Fibroblast of mammary gland (primary cell): ENCODE data around the gene OTP.

Experiments
- DNase-seq: peaks from one replicate; pipeline ENCODE4 v3.0.0-alpha.2; 2010; ENCODE audit warnings: low read depth
- H3K4me3 ChIP-seq: 2 replicates; pipeline ENCODE4 v1.5.1; 2011; ENCODE audit warnings: low read depth, mild to moderate bottlenecking, low read length, moderate library complexity; ENCODE audit not compliant: control insufficient read depth
- TF ChIP-seq, protein P1 (sequence below): conservative IDR thresholded peaks from 2 replicates; pipeline ENCODE4 v1.5.1; 2011; ENCODE audit warnings: low read depth, low read length, inconsistent platforms; ENCODE audit not compliant: control insufficient read depth, insufficient read depth

OTP gene

GRCh38 chr5:77637998-77638762 lies at the start of gene OTP:
Gene OTP, minus strand, starts transcription at chr5:77638713. Its CDS starts 164 bp downstream, at chr5:77638549.
- no peak for DNase-seq
- TF ChIP-seq, protein P1, sequence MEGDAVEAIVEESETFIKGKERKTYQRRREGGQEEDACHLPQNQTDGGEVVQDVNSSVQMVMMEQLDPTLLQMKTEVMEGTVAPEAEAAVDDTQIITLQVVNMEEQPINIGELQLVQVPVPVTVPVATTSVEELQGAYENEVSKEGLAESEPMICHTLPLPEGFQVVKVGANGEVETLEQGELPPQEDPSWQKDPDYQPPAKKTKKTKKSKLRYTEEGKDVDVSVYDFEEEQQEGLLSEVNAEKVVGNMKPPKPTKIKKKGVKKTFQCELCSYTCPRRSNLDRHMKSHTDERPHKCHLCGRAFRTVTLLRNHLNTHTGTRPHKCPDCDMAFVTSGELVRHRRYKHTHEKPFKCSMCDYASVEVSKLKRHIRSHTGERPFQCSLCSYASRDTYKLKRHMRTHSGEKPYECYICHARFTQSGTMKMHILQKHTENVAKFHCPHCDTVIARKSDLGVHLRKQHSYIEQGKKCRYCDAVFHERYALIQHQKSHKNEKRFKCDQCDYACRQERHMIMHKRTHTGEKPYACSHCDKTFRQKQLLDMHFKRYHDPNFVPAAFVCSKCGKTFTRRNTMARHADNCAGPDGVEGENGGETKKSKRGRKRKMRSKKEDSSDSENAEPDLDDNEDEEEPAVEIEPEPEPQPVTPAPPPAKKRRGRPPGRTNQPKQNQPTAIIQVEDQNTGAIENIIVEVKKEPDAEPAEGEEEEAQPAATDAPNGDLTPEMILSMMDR: no peak
- H3K4me3 ChIP-seq: no peak within 1 kb of the TSS

DNA sequence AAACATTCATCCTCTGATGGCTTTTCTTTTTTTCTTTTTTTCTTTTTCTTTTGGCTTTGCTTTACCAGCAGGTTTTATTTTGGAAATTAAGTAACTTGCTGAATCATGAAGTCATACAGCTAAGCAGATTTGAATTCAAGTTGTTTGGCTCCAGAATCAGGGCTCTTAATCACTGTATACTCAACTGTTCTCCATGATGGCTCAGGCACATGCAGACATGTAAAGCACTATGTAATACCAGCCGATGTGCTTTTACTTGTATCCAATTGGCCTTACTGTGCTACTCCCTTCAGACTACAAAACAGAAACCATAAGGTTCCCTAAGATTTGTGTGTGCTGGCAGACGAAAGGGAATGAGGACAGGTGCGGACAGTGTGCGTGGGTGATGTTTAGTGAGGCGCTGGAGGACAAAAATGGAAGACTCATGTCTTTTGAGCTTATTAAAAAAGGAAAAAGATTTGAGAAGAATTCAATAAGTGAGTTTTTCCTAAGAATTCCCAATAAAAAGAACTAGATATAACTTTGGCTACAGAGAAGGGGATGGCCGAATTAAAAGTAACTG lies 44.7 kb upstream of the OTP start:
- TF ChIP-seq, protein P1: no peak
- H3K4me3 ChIP-seq: no peak overlapping the region
- peak; percentile 81 for DNase-seq

- H3K4me3 ChIP-seq: no peak overlapping the region
- TF ChIP-seq, protein P1: no peak
- DNase-seq: no peak
These were observed 32.0 kb upstream of the OTP start for GRCh38 chr5:77670526-77670925.

- no peak for DNase-seq
- TF ChIP-seq, protein P1: no peak
These were observed 31.2 kb upstream of the OTP start for GRCh38 chr5:77669677-77670076.

DNA sequence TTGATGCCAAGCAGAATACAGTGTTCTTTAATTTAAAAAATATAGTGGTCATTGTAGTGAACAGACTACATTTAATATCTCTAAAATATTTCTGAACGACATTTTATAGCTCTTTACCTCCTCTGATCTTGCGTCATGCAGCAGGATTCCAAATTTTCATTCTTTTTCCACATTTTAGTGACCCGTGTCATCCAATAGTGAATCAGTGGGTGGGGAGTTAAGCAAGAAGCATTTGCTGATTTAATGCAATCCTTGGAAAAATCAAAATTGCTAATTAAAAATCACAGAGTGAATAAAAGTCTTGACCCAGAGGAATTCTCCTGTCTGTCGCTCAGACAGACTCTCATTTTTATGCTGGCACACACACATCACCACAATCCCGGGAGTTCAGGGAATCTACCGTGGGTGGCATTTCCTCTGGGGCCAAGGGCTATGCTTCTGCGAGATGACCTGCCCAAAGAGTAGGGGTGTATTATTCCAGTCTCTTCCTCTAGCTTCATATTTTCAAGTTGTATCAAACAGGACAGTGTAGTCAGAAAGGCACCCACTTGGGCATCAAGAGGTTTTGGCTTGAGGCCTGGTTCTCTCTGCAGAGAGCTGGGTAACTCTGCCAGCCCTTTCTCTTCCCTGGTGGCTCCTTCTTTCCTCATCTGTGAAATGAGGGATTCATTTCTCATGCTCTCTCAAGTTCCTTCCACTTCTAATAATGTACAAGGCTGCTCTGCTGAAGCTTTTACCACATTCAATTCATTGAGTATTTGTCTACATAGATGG lies 24.8 kb upstream of the OTP start:
- DNase-seq: peak; percentile 49
- TF ChIP-seq, protein P1: no peak
- no peak overlapping the region for H3K4me3 ChIP-seq

More at GRCh38 chr5:77669677-77670076, 31.2 kb upstream of the OTP start:
- H3K4me3 ChIP-seq: no peak overlapping the region

DNA sequence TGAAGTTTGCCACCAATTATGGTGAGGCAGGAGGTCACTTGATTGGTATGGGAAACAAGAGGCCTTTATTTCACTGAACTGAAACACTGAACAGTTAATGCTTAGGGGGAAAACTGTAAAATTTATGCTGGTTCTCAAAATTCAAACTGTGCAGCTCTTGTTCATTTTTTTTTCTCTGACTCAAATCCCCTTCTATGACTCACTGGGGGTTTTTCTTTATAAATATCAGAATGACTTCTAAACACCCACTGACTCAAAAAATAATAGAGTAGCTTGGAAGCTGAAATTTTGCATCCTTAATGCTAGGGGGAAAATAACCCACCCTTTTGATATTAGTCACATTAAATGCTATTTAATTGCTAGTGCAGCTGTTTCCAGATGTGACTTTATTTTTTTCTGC lies 24.1 kb upstream of the OTP start:
- no peak for DNase-seq
- TF ChIP-seq, protein P1: no peak
- no peak overlapping the region for H3K4me3 ChIP-seq
